ENCODE results near the gene MUC3A.

The MUC3A gene

GRCh38 chr7:101009629-101010028 lies 60.3 kb downstream of the MUC3A start:
- H3K9ac ChIP-seq (ENCODE audit: low read length), result no peak overlapping the region
- H3K27ac ChIP-seq (ENCODE audit: low read depth, low read length), result no peak overlapping the region
- no peak overlapping the region for H4K8ac ChIP-seq (ENCODE audit: low read depth, low read length)
- no peak overlapping the region for H3K23ac ChIP-seq (ENCODE audit: low read length)
- no peak overlapping the region for H2AK5ac ChIP-seq (ENCODE audit: low read length)
- no peak overlapping the region for H2BK5ac ChIP-seq (ENCODE audit: low read depth, low read length, poor library complexity)
- H3K4me2 ChIP-seq (ENCODE audit: low read length), result no peak overlapping the region
- H3K4ac ChIP-seq (ENCODE audit: low read depth, low read length), result no peak overlapping the region
- no peaks in the 10 kb centered on the region for H3K27me3 ChIP-seq (ENCODE audit: insufficient read depth, low read length)
- H3K79me2 ChIP-seq (ENCODE audit: control insufficient read depth, insufficient read depth, low read length, poor library complexity), result no peaks in the 10 kb centered on the region
- H4K91ac ChIP-seq (ENCODE audit: low read depth, low read length), result no peak overlapping the region
- no peaks in the 10 kb centered on the region for H3K4me1 ChIP-seq (ENCODE audit: control insufficient read depth in 1 of 2, insufficient read depth in 2 of 2, low read length in 2 of 2)
- H3K36me3 ChIP-seq (ENCODE audit: control insufficient read depth in 1 of 2, insufficient read depth in 2 of 2, low read length in 2 of 2), result no peaks in the 10 kb centered on the region
- no peak overlapping the region for H4K12ac ChIP-seq (ENCODE audit: low read depth, low read length)
- peaks cover 3% of the 10 kb centered on the region for H3K9me3 ChIP-seq (ENCODE audit: insufficient read depth, low read depth, low read length)
- H2BK12ac ChIP-seq (ENCODE audit: low read length), result no peak overlapping the region
- no peak overlapping the region for H2AFZ ChIP-seq (ENCODE audit: insufficient read depth, low read length, poor library complexity)
- no peak overlapping the region for H2BK120ac ChIP-seq (ENCODE audit: insufficient read depth, low read length, poor library complexity)
- H3K79me1 ChIP-seq (ENCODE audit: low read length), result no peaks in the 10 kb centered on the region
- H3K18ac ChIP-seq (ENCODE audit: low read length), result no peak overlapping the region
- DNase-seq, result no peak
- no peak overlapping the region for H3K4me3 ChIP-seq (ENCODE audit: low read depth, low read length)
- no peak overlapping the region for H3K14ac ChIP-seq (ENCODE audit: low read length)
- WGBS (ENCODE audit: extremely low coverage, insufficient coverage, insufficient read length), result no CpG with 5 or more reads among the region's 5 CpGs

- Histone ChIP-seq H2BK12ac (ENCODE audit: low read length) (no peak overlapping the region), H3K36me3 (ENCODE audit: control insufficient read depth in 1 of 2, insufficient read depth in 2 of 2, low read length in 2 of 2) (no peaks in the 10 kb centered on the region), H3K79me2 (ENCODE audit: control insufficient read depth, insufficient read depth, low read length, poor library complexity) (no peaks in the 10 kb centered on the region), H3K4me1 (ENCODE audit: control insufficient read depth in 1 of 2, insufficient read depth in 2 of 2, low read length in 2 of 2) (peaks cover 6 to 8% of the 10 kb centered on the region in 2 experiments), H3K4me2 (ENCODE audit: low read length) (no peak overlapping the region), H2BK120ac (ENCODE audit: insufficient read depth, low read length, poor library complexity) (no peak overlapping the region), H3K14ac (ENCODE audit: low read length) (no peak overlapping the region), H2AK5ac (ENCODE audit: low read length) (no peak overlapping the region), H3K27me3 (ENCODE audit: insufficient read depth, low read length) (no peaks in the 10 kb centered on the region), H4K8ac (ENCODE audit: low read depth, low read length) (no peak overlapping the region), H3K79me1 (ENCODE audit: low read length) (peaks cover 3% of the 10 kb centered on the region), H4K12ac (ENCODE audit: low read depth, low read length) (no peak overlapping the region), H3K9me3 (ENCODE audit: insufficient read depth, low read depth, low read length) (no peaks in the 10 kb centered on the region), H3K18ac (ENCODE audit: low read length) (no peak overlapping the region), H3K4me3 (ENCODE audit: low read depth, low read length) (no peak overlapping the region), H3K4ac (ENCODE audit: low read depth, low read length) (no peak overlapping the region), H3K27ac (ENCODE audit: low read depth, low read length) (no peak overlapping the region), H4K91ac (ENCODE audit: low read depth, low read length) (no peak overlapping the region), H2AFZ (ENCODE audit: insufficient read depth, low read length, poor library complexity) (no peak overlapping the region), H2BK5ac (ENCODE audit: low read depth, low read length, poor library complexity) (no peak overlapping the region), H3K23ac (ENCODE audit: low read length) (no peak overlapping the region), H3K9ac (ENCODE audit: low read length) (no peak overlapping the region)
- DNase-seq, result no peak
- WGBS (ENCODE audit: extremely low coverage, insufficient coverage, insufficient read length), result no CpG with 5 or more reads among the region's 6 CpGs
These were observed 63.6 kb downstream of the MUC3A start for GRCh38 chr7:101012931-101013330.

- H4K12ac ChIP-seq (ENCODE audit: low read depth, low read length), result no peak overlapping the region
- H3K36me3 ChIP-seq (ENCODE audit: control insufficient read depth in 1 of 2, insufficient read depth in 2 of 2, low read length in 2 of 2), result no peaks in the 10 kb centered on the region
- H3K79me2 ChIP-seq (ENCODE audit: control insufficient read depth, insufficient read depth, low read length, poor library complexity), result no peaks in the 10 kb centered on the region
- H3K4ac ChIP-seq (ENCODE audit: low read depth, low read length), result no peak overlapping the region
- no peak overlapping the region for H3K14ac ChIP-seq (ENCODE audit: low read length)
- H4K91ac ChIP-seq (ENCODE audit: low read depth, low read length), result no peak overlapping the region
- H2BK5ac ChIP-seq (ENCODE audit: low read depth, low read length, poor library complexity), result no peak overlapping the region
- H3K23ac ChIP-seq (ENCODE audit: low read length), result no peak overlapping the region
- H2AFZ ChIP-seq (ENCODE audit: insufficient read depth, low read length, poor library complexity), result no peak overlapping the region
- H4K8ac ChIP-seq (ENCODE audit: low read depth, low read length), result no peak overlapping the region
- H2AK5ac ChIP-seq (ENCODE audit: low read length), result no peak overlapping the region
- no peak overlapping the region for H3K4me2 ChIP-seq (ENCODE audit: low read length)
- peaks cover 3% of the 10 kb centered on the region for H3K79me1 ChIP-seq (ENCODE audit: low read length)
- no peaks in the 10 kb centered on the region for H3K27me3 ChIP-seq (ENCODE audit: insufficient read depth, low read length)
- no peak overlapping the region for H2BK120ac ChIP-seq (ENCODE audit: insufficient read depth, low read length, poor library complexity)
- no peak overlapping the region for H3K9ac ChIP-seq (ENCODE audit: low read length)
- H3K9me3 ChIP-seq (ENCODE audit: insufficient read depth, low read depth, low read length), result no peaks in the 10 kb centered on the region
- H3K18ac ChIP-seq (ENCODE audit: low read length), result no peak overlapping the region
- no peak overlapping the region for H3K27ac ChIP-seq (ENCODE audit: low read depth, low read length)
- DNase-seq, result no peak
- H3K4me1 ChIP-seq (ENCODE audit: control insufficient read depth in 1 of 2, insufficient read depth in 2 of 2, low read length in 2 of 2), result peaks cover 14% of the 10 kb centered on the region in 2 experiments
- WGBS (ENCODE audit: extremely low coverage, insufficient coverage, insufficient read length), result no CpG with 5 or more reads among the region's 8 CpGs
- H3K4me3 ChIP-seq (ENCODE audit: low read depth, low read length), result no peak overlapping the region
- no peak overlapping the region for H2BK12ac ChIP-seq (ENCODE audit: low read length)
These were observed 66.3 kb downstream of the MUC3A start for GRCh38 chr7:101015626-101016025.

GRCh38 chr7:101017064-101017777 lies 67.9 kb downstream of the MUC3A start:
- Histone ChIP-seq H3K9me3 (ENCODE audit: insufficient read depth, low read depth, low read length) (no peaks in the 10 kb centered on the region), H4K91ac (ENCODE audit: low read depth, low read length) (peak overlapping the region; percentile 80)

More at GRCh38 chr7:101017064-101017777, 67.9 kb downstream of the MUC3A start:
- H4K8ac ChIP-seq (ENCODE audit: low read depth, low read length), result peak overlapping the region; percentile 85
- peak overlapping the region; percentile 13 for H3K4ac ChIP-seq (ENCODE audit: low read depth, low read length)
- H2BK12ac ChIP-seq (ENCODE audit: low read length), result peak overlapping the region; percentile 41
- peaks cover 14% of the 10 kb centered on the region in 2 experiments for H3K4me1 ChIP-seq (ENCODE audit: control insufficient read depth in 1 of 2, insufficient read depth in 2 of 2, low read length in 2 of 2)
- H3K4me2 ChIP-seq (ENCODE audit: low read length), result peak overlapping the region; percentile 77
- H3K4me3 ChIP-seq (ENCODE audit: low read depth, low read length), result peak overlapping the region; percentile 63
- H3K27me3 ChIP-seq (ENCODE audit: insufficient read depth, low read length), result no peaks in the 10 kb centered on the region
- H3K14ac ChIP-seq (ENCODE audit: low read length), result peak overlapping the region; percentile 79
- no peaks in the 10 kb centered on the region for H3K79me2 ChIP-seq (ENCODE audit: control insufficient read depth, insufficient read depth, low read length, poor library complexity)
- H2BK120ac ChIP-seq (ENCODE audit: insufficient read depth, low read length, poor library complexity), result peak overlapping the region; percentile 67
- H2BK5ac ChIP-seq (ENCODE audit: low read depth, low read length, poor library complexity), result peak overlapping the region; percentile 45
- peak overlapping the region; percentile 67 for H3K18ac ChIP-seq (ENCODE audit: low read length)
- H3K9ac ChIP-seq (ENCODE audit: low read length), result peak overlapping the region; percentile 41
- peaks cover 3% of the 10 kb centered on the region for H3K79me1 ChIP-seq (ENCODE audit: low read length)
- no peak overlapping the region for H3K23ac ChIP-seq (ENCODE audit: low read length)
- H3K27ac ChIP-seq (ENCODE audit: low read depth, low read length), result peak overlapping the region; percentile 68
- no peaks in the 10 kb centered on the region for H3K36me3 ChIP-seq (ENCODE audit: control insufficient read depth in 1 of 2, insufficient read depth in 2 of 2, low read length in 2 of 2)
- peak overlapping the region; percentile 57 for H4K12ac ChIP-seq (ENCODE audit: low read depth, low read length)
- no CpG with 5 or more reads among the region's 29 CpGs for WGBS (ENCODE audit: extremely low coverage, insufficient coverage, insufficient read length)
- H2AK5ac ChIP-seq (ENCODE audit: low read length), result no peak overlapping the region
- DNase-seq, result peak; percentile 69 to 89
- H2AFZ ChIP-seq (ENCODE audit: insufficient read depth, low read length, poor library complexity), result peak overlapping the region; percentile 44

Data from trophoblast cell (in vitro differentiated cells and primary cell).